Colonic mucosa (tissue), 4 donors: ENCODE results near the gene EPHB4. TPM values are rescaled to one million over a fixed set of nuclear protein-coding genes. Genes with fewer than 3 reads are reported as not detected.

Experiments
- DNase-seq: peaks from one replicate; pipeline ENCODE4 v3.0.0-alpha.2; 2020
- H3K27ac ChIP-seq: fragments of 200-600 bp; one replicate; pipeline ENCODE4 v1.8.0; 2021
- H3K27me3 ChIP-seq: fragments of 200-600 bp; one replicate; pipeline ENCODE4 v1.8.0; 2021
- H3K36me3 ChIP-seq: fragments of 200-600 bp; one replicate; pipeline ENCODE4 v1.8.0; 2021
- H3K4me1 ChIP-seq: fragments of 200-600 bp; one replicate; pipeline ENCODE4 v1.8.0; 2021; ENCODE audit warnings: mild to moderate bottlenecking
- H3K4me3 ChIP-seq: fragments of 200-600 bp; one replicate; pipeline ENCODE4 v1.8.0; 2021
- H3K9ac ChIP-seq, 2 donors: one replicate each; pipeline ENCODE4 v1.7.0; 2013; ENCODE audit warnings: control low read depth in 2 of 2, low read depth in 2 of 2, low read length in 2 of 2
- H3K9me3 ChIP-seq: fragments of 200-600 bp; one replicate; pipeline ENCODE4 v1.8.0; 2021
- CTCF ChIP-seq: fragments of 200-600 bp; IDR thresholded peaks from one replicate; pipeline ENCODE4 v1.8.0; 2022; ENCODE audit warnings: antibody characterized with exemption, mild to moderate bottlenecking
- intact Hi-C: fragments of 100-400 bp; cut with DNase I; formaldehyde crosslinking; loops from one replicate; pipeline ENCODE4 v1.14.1; 2022
- total RNA-seq, 2 donors: library from RNA; stranded (reverse); fragmentation: NEBNext Ultra II Directional in 1 of 2; extraction: Animal tissue kit (Norgen Biotek cat#: 25700) in 1 of 2; gene quantifications; one replicate each; pipeline ENCODE4 v1.2.1, GENCODE V29; 2021
- donor health status: healthy.
- donor health status: DM: no; HTN: no; CAD: no.
- donor health status: DM: no; HTN: no; CAD: no.

Gene EPHB4
- total RNA-seq, 2 donors from 2014 or later: 43.1 to 75.9 TPM

GRCh38 chr7:100825751-100826513 is 1.4 kb downstream of the EPHB4 start:
- no peaks in the 10 kb centered on the region for H3K9me3 ChIP-seq
- no peaks in the 10 kb centered on the region for H3K4me1 ChIP-seq
- peak overlapping the region; percentile 66 to 80 for H3K9ac ChIP-seq
- H3K27me3 ChIP-seq: no peaks in the 10 kb centered on the region
- no peak for TF ChIP-seq CTCF
- H3K36me3 ChIP-seq: no peaks in the 10 kb centered on the region
- peak; percentile 45 for DNase-seq
- peak overlapping the region; percentile 53 for H3K27ac ChIP-seq
- intact Hi-C loops: no loop called here
- H3K4me3 ChIP-seq: peak overlapping the region; percentile 58

- Histone ChIP-seq H3K4me1 (no peaks in the 10 kb centered on the region), H3K4me3 (peak overlapping the region; percentile 58), H3K27ac (peak overlapping the region; percentile 53), H3K36me3 (no peaks in the 10 kb centered on the region), H3K9ac (peak overlapping the region; percentile 66 to 80), H3K27me3 (no peaks in the 10 kb centered on the region), H3K9me3 (no peaks in the 10 kb centered on the region)
- DNase-seq: peak; percentile 51
- no peak for TF ChIP-seq CTCF
- intact Hi-C loops: no loop called here
Observed at GRCh38 chr7:100825215-100825671, 2.1 kb downstream of the EPHB4 start.

GRCh38 chr7:100824499-100825214 is 2.7 kb downstream of the EPHB4 start:
- H3K36me3 ChIP-seq: no peaks in the 10 kb centered on the region
- no peak for TF ChIP-seq CTCF
- H3K9ac ChIP-seq: peak overlapping the region; percentile 66 to 80
- intact Hi-C loops: no loop called here
- no peaks in the 10 kb centered on the region for H3K9me3 ChIP-seq
- H3K4me3 ChIP-seq: peak overlapping the region; percentile 58
- H3K27me3 ChIP-seq: no peaks in the 10 kb centered on the region
- H3K27ac ChIP-seq: peak overlapping the region; percentile 53
- no peak for DNase-seq
- no peaks in the 10 kb centered on the region for H3K4me1 ChIP-seq

- intact Hi-C loops: no loop called here
- no peaks in the 10 kb centered on the region for H3K36me3 ChIP-seq
- no peak for DNase-seq
- H3K27me3 ChIP-seq: no peaks in the 10 kb centered on the region
- no peaks in the 10 kb centered on the region for H3K9me3 ChIP-seq
- H3K4me1 ChIP-seq: no peaks in the 10 kb centered on the region
- H3K4me3 ChIP-seq: no peak overlapping the region
- no peak overlapping the region for H3K9ac ChIP-seq
- H3K27ac ChIP-seq: no peak overlapping the region
- TF ChIP-seq CTCF: no peak
Observed at GRCh38 chr7:100823534-100823933, 3.8 kb downstream of the EPHB4 start.

- Histone ChIP-seq H3K9me3 (no peaks in the 10 kb centered on the region), H3K9ac (no peak overlapping the region), H3K4me3 (no peak overlapping the region), H3K27me3 (no peaks in the 10 kb centered on the region), H3K4me1 (no peaks in the 10 kb centered on the region), H3K27ac (no peak overlapping the region), H3K36me3 (no peaks in the 10 kb centered on the region)
- no peak for DNase-seq
- intact Hi-C loops: no loop called here
- TF ChIP-seq CTCF: no peak
Observed at GRCh38 chr7:100823140-100823525, 4.2 kb downstream of the EPHB4 start.
